Gastrocnemius medialis (tissue), 4 donors: ENCODE data around the gene CACTIN.

ENCODE experiments used
- CTCF ChIP-seq, 5 experiments: fragments of 450-650 bp in 3 of 5; fragments of 200-600 bp in 2 of 5; sonication (generic) in 2 of 5; IDR thresholded peaks in 4 of 5; conservative IDR thresholded peaks in 1 of 5; 1 replicate in 4 of 5; 2 replicates in 1 of 5; pipeline ENCODE4 v1.5.1; 2016 to 2019; ENCODE audit warnings: antibody characterized with exemption in 5 of 5, mild to moderate bottlenecking in 3 of 5, moderate library complexity in 3 of 5
- POLR2A ChIP-seq, 2 donors: fragments of 450-650 bp; IDR thresholded peaks; one replicate each; pipeline ENCODE4 v1.6.1; 2017; ENCODE audit warnings: antibody characterized with exemption in 2 of 2, mild to moderate bottlenecking in 2 of 2, moderate library complexity in 2 of 2

- TF ChIP-seq CTCF (IDR thresholded peaks at IDR 0.05 in 4 of 5, conservative IDR thresholded peaks at IDR 0.05 in 1 of 5): no peak
- no peak for TF ChIP-seq POLR2A (IDR thresholded peaks at IDR 0.05)
These were observed 41.1 kb downstream of the CACTIN start, which contains the start of gene GIPC3 for GRCh38 chr19:3585301-3586126.
